Measurements from ENCODE around the gene GLA.

The GLA gene

GRCh38 chrX:101395789-101396188, 11.9 kb downstream of the GLA start:
- no peak for DNase-seq

GRCh38 chrX:101394372-101394771, 13.4 kb downstream of the GLA start:
- no peak for DNase-seq

DNA sequence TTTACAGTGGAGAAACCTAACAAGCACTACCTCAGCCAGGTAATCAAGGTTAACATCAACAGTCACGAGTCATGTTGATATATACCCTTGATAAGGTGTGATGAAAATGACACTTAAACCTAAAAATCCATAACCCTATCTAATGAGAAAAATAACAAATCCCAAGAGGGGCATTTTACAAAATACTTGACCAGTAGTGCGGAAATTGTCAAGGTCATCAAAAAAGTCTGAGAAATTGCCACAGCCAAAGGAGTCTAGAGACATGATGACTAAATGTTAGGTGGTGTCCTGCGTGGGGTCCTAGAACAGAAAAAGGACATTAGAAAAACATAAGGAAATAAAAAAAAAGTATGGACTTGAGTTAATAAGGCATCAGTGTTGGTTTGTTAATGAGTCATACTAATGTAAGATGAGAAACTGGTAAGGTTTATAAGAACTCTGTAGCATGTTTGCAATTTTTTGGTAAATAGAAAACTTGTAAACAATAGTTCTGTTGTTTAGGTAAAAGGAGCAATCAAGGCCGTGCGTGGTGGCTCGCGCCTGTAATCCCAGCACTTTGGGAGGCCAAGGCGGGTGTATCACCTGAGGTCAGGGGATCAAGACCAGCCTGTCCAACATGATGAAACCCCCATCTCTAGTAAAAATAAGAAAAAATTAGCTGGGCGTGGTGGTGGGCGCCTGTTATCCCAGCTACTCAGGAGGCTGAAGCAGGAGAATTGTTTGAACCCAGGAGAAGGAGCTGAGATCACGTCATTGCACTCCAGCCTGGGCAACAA, 14.0 kb downstream of the GLA start:
- no peak for DNase-seq

DNA sequence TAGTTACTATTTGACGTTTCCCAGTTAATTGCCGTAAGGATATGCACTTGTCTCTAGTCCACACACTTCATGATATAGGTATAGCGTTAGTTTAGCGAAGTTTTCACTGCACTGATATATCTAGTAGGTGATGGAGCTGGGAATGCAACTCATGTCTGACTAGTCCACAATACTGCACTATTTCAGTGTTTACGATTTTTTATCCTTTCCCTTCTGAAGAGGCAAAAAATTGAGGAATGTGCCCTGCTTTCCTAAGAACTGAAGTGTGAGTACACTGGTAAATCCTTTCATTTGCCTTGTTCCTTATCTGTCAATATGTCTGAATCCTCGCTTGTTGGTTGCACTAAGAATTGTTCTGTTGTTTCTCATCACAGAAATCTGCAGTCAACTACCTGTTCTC, 15.9 kb downstream of the GLA start:
- DNase-seq = no peak

DNA sequence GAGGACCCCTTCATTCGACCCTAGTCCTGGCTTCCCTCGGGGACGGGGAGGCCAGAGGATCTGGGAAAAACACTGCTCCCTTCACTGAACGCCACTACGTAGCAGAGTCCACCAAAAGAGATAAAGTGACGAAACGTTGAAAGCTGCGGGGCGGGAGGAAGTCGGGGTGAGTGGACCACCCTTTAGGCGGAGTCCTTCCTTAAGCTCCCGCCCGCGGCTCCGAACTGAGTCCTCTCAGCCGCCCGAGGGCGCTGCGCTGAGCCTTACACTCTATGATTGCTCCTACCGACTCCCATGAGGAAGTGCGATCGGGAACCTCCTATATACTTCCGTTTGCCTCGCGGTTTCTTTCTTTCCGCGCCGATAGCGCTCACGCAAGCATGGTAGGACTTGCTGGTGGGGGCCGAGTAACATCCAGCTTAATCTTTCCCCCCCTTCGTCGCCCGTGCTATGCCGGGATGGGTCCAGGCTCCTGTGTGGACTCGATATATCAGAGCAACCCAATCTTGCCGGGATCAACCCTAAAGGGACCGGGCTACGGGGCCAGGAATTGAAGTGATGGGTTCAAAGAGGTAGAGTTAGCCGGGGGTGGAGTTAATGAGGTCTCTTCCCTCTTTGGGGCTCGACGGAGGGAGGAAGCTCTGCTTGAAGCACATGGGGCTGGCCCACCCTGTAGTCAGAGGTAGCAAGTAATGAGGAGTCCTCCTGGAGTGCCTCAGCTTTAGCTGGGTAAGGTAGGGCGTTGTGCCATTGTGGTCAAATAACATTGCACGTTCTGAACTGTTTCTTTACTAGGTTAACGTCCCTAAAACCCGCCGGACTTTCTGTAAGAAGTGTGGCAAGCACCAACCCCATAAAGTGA, 16.8 kb downstream of the GLA start, which contains the start of gene RPL36A:
Gene RPL36A, plus strand, starts transcription at position 348 of the 862 bp plus-strand sequence. Its CDS starts 33 bp downstream, at position 381.
- peak; percentile 90 for DNase-seq

- DNase-seq = no peak
Observed at GRCh38 chrX:101388604-101389003, 19.1 kb downstream of the GLA start.

DNA sequence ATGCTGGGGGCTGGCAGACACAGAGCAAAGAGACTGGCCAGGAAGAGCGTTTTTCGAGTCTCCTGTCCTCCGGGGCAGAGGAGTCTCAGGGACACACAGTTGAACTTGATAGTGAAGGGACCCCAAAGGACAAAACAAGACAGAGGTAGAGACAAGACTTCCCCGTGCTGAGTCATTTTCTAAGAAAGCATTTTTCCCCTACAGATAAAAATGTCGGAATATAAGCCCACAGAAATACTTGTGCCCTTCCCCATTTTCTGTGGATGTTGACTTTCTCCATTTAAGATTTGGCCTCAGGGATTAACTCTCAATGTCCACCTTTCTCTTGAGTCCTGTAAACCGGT, 21.2 kb downstream of the GLA start:
- DNase-seq = no peak

GRCh38 chrX:101385795-101386541, 21.8 kb downstream of the GLA start, which contains the start of gene BTK:
Gene BTK, minus strand, starts transcription at chrX:101386191. Its CDS starts 10,907 bp downstream, at chrX:101375284.
- no peak for DNase-seq

DNA sequence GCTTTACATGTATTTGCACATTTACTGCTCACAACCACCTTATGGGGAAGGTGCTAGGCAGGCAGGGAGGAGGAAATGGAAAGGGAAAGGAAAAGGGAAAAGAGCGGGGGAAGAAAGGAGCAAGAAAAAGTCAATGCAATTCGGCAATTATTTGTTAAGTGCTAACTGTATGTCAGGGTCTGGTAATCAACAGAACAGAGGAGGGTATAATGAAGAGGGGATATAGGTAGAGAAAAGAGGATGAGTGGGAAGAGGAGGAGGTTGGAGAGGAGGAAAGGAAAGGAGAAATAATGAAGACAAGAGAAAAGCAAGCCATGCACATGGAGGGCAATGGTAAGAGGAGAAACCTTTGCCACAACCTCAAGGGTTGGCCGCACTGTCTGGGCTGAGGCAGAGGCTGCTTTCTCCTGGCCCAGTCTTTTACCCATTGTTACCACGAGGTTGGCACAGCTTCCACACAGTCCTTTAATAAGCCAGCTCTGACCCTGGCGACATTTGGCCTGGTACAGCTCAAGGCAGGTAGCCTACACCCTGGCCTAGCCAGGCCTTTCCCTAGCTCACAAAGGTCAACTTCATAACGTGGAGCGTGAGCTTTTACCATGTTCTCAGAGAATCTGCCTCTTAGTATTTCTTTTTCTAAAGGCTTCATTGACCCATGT, 22.6 kb downstream of the GLA start:
- DNase-seq = no peak

- DNase-seq = no peak
Observed at GRCh38 chrX:101383679-101384205, 24.0 kb downstream of the GLA start.

GRCh38 chrX:101377547-101377946, 30.2 kb downstream of the GLA start:
- no peak for DNase-seq

DNA sequence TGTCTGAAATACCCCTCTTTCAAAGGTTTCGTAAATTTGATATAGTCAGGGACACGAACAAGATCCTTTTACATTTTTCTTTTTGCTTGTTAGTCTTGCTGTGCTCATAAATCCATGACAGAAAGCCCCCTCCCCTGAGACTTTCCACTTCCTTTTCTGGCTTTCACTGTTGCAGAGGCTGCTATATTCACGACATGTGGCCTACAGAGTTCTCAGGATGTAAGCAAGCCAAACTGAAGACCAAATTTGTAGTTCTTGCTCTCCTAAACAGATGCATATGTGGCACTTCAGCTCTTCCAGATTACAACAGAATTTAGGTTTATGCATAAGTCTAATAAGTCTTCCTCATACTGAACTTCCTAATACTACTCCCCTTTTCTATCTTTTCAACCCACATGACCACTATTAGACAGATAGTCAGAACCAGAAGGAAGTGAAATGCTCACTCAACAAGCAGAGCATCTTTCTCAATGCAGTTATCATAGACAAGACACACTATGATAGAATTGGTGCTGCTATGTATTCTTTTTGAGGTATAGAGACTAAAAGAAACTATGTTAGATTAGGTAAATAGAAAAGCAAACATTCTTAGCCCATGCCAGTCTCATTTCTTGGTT, 36.7 kb downstream of the GLA start:
- DNase-seq = no peak

DNA sequence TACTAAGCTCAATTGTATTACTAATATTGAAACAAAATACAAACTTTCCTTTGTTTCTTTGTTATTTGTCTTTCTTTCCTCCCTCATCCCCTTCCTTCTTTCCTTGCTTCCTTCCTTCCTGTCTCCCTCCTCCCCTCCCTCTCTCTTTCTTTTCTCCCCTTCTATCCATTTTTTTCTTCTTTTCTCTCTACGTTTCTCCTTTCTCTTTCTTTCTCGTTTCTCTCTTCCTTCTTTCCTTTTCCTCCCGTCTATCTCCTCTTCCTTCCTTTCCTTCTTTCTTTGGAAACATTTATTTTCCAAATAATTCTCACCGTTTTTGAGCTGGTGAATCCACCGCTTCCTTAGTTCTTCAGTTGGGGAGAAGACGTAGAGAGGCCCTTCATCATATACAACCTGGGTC, 38.0 kb downstream of the GLA start:
- no peak for DNase-seq

DNA sequence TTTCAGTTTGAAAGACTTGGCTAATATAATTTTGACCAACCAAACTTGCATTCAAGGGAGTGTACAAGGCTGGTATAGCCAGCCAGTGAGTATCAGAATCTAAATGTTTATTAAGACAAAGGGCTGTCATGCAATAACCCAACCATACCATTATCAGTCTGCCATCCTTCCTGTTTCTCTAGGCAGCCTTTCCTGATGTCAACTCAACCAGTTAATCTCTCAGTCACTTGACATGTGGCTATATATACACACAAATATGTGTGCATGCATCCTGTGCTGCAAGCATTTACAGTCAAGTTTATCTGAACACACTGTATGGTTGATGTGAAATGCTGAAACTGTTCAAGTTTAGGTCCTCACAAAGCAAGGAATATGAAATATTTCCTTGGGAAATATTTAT, 38.9 kb downstream of the GLA start:
- no peak for DNase-seq

DNA sequence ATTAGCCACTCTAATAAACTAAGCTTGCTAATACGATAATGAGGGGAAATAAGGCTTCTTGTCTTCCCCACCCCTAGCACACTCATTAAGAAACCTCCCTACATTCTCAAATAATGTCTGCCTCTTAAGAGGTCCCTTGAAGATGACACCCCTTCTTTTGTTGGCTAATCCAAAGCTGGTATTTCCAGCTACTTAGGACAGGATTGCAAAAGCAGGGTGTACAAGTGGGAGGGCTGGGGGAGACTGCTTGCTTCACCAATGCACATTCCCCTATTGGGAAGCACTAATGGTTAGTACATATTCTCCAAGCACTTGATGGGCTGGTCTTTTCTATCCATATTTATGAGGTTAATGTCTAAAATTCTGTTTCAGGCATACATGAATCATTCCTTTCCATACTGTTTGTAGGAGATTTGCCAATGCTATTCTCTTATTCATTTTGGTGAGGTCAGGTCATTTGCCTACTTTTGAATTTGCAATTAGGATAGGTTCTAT, 42.4 kb downstream of the GLA start:
- DNase-seq = no peak

- DNase-seq = no peak
Observed at GRCh38 chrX:101362757-101363156, 45.0 kb downstream of the GLA start.

GRCh38 chrX:101362116-101362515, 45.6 kb downstream of the GLA start:
- DNase-seq = no peak

DNA sequence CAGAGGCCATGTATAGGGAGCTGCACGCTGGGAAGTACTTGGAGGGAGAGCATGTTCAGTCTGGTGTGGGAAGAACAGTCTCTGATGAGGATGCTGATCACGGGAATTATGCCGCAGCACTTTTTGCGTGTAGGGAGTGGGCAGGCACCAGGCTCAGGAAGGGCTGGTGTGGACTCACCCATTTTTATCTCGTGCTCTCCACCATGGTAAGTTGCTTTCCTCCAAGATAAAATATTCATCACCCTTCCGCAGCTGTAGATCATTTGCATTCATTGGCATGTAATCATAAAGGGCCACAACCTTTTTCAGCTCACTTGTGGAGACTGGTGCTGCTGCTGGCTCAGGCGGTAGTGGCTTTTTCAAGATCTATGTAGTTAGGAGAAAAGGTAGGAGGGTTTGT, 47.3 kb downstream of the GLA start:
- DNase-seq = no peak

DNA sequence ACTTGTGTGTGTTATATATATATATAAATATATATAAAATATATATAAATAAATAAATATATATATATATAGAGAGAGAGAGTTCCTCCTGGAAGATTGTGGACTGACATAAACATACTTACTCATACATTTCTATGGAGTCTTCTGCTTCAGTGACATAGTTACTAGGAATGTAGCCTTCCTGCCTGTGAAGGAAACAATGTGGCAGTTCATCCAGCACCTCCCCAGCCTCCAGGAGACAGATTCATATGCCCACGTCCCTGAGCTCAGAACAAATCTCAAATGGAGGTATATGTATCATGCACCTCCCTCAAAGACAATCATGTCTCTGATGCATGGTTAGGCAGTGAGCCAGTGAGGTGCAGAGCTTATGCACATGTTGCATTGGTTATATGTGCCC, 47.8 kb downstream of the GLA start:
- DNase-seq = no peak

DNA sequence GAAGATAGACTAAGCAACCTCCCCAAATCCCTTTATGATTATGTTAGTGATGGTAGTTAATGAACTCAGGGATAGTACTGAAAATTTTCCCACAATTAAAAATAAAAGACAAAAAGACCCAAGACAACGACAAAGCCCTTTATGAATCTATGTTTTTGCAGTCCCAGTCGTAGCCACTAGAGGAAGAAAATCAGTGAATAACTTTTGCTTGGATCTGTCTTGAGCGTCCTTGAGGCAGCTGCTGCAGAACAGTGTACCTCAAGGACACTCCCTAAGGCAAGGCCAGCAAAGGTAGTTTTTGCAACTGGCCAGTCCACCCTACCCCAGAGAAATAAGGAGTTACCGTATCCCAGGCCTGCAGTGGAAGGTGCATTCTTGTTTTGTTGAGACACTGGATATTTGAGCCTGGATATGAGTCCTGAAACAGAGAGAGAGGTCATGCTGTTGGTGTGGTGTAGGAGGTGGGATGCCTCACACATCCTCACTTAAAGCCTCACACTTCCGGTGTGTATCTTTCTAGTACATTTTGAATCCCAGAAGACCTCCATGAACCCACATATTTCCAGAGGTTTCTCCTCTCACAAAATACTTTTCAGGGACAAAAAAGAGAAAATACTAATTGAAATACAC, 50.4 kb downstream of the GLA start:
- no peak for DNase-seq

- DNase-seq = no peak
Observed at GRCh38 chrX:101349193-101349562, 58.5 kb downstream of the GLA start.

All from activated CD4-positive, alpha-beta T cell treated with anti-CD3 and anti-CD28 coated beads, Interleukin-2, Interleukin-6, amounts not matched to agents 100 ng/mL and 50 ng/mL, durations not matched to agents 16 hours and 8 hours (primary cell).